ENCODE data around the gene SLC7A1. TPM values are rescaled to one million over a fixed set of nuclear protein-coding genes. Genes with fewer than 3 reads are reported as not detected.

SLC7A1 gene
- total and polyA plus RNA-seq, 2 experiments from 2014 or later: 23.0 to 74.7 TPM

GRCh38 chr13:29570051-29570654 lies 25.3 kb downstream of the SLC7A1 start:
- Histone ChIP-seq H3K79me2 (replicated peaks; ENCODE audit: insufficient read depth) (peaks cover 100% of the 10 kb centered on the region), H3K9me2 (ENCODE audit: insufficient read depth) (no peaks in the 10 kb centered on the region), H3K4me2 (peak overlapping the region; percentile 51), H3K4me1 (ENCODE audit: insufficient read depth) (peaks cover 81% of the 10 kb centered on the region), H3F3A (replicated peaks; ENCODE audit: low read depth) (no peaks in the 10 kb centered on the region), H4K20me1 (replicated peaks; ENCODE audit: insufficient read depth) (peaks cover 96% of the 10 kb centered on the region), H3K27ac (ENCODE audit: low read depth) (no peak overlapping the region), H3K27me3 (ENCODE audit: insufficient read depth) (no peaks in the 10 kb centered on the region), H2AFZ (no peak overlapping the region), H3K36me3 (ENCODE audit: insufficient read depth) (no peaks in the 10 kb centered on the region), H3K4me3 (no peak overlapping the region)
- Mint-ChIP-seq H3K27me3 (ENCODE audit: insufficient read depth, low read depth, poor library complexity) (peaks cover 16% of the 10 kb centered on the region), H3K27ac (peak overlapping the region; percentile 58), H3K36me3 (ENCODE audit: low read depth) (peaks cover 17% of the 10 kb centered on the region), H3K4me1 (peaks cover 84% of the 10 kb centered on the region), H3K4me3 (peak overlapping the region; percentile 3; the same call in 1 of the 3 replicates), H3K9me3 (no peaks in the 10 kb centered on the region)
- no peak for TF ChIP-seq NANOG (IDR thresholded peaks at IDR 0.05; ENCODE audit: borderline replicate concordance)
- TF ChIP-seq ETS1 (IDR thresholded peaks at IDR 0.05): no peak
- no peak for DNase-seq (ENCODE audit: low spot score)
- no peak; the same call in 2 of the 3 replicates for ATAC-seq

- Mint-ChIP-seq H3K27ac (peak overlapping the region; percentile 79), H3K4me3 (peak overlapping the region; percentile 14; the same call in 1 of the 3 replicates), H3K9me3 (no peaks in the 10 kb centered on the region), H3K4me1 (peaks cover 87% of the 10 kb centered on the region), H3K36me3 (ENCODE audit: low read depth) (peaks cover 10% of the 10 kb centered on the region; the same call in 2 of the 3 replicates), H3K27me3 (ENCODE audit: insufficient read depth, low read depth, poor library complexity) (peaks cover 16% of the 10 kb centered on the region)
- Histone ChIP-seq H3K36me3 (ENCODE audit: insufficient read depth) (no peaks in the 10 kb centered on the region), H3K9me2 (ENCODE audit: insufficient read depth) (no peaks in the 10 kb centered on the region), H3K79me2 (replicated peaks; ENCODE audit: insufficient read depth) (peaks cover 100% of the 10 kb centered on the region), H2AFZ (no peak overlapping the region), H3K27ac (ENCODE audit: low read depth) (0 out of 2 replicates have a peak overlapping the region, but pooled peaks have one; percentile 30), H3F3A (replicated peaks; ENCODE audit: low read depth) (no peaks in the 10 kb centered on the region), H3K27me3 (ENCODE audit: insufficient read depth) (no peaks in the 10 kb centered on the region), H3K4me1 (ENCODE audit: insufficient read depth) (peaks cover 88% of the 10 kb centered on the region), H3K4me2 (peak overlapping the region; percentile 51), H3K4me3 (0 out of 2 replicates have a peak overlapping the region, but pooled peaks have one; percentile 20), H4K20me1 (replicated peaks; ENCODE audit: insufficient read depth) (peaks cover 97% of the 10 kb centered on the region)
- DNase-seq (ENCODE audit: low spot score) (no peak), ATAC-seq (peak; percentile 61)
- TF ChIP-seq EZH2phosphoT487 (IDR thresholded peaks at IDR 0.05; ENCODE audit: unreplicated experiment): no peak
- TF ChIP-seq ZNF114 (CRISPR knock-in tag; IDR thresholded peaks at IDR 0.05): no peak
- no peak for TF ChIP-seq CREB1 (CRISPR knock-in tag; IDR thresholded peaks at IDR 0.05; ENCODE audit: low read depth)
- no peak for TF ChIP-seq ETS1 (IDR thresholded peaks at IDR 0.05)
- TF ChIP-seq ZNF331 (CRISPR knock-in tag; IDR thresholded peaks at IDR 0.05; ENCODE audit: low read depth): no peak
- TF ChIP-seq EZH2 (IDR thresholded peaks at IDR 0.05; ENCODE audit: low read depth, unreplicated experiment): no peak
- no peak for TF ChIP-seq STAT1 (IDR thresholded peaks at IDR 0.05; ENCODE audit: unreplicated experiment)
- TF ChIP-seq, protein P1, sequence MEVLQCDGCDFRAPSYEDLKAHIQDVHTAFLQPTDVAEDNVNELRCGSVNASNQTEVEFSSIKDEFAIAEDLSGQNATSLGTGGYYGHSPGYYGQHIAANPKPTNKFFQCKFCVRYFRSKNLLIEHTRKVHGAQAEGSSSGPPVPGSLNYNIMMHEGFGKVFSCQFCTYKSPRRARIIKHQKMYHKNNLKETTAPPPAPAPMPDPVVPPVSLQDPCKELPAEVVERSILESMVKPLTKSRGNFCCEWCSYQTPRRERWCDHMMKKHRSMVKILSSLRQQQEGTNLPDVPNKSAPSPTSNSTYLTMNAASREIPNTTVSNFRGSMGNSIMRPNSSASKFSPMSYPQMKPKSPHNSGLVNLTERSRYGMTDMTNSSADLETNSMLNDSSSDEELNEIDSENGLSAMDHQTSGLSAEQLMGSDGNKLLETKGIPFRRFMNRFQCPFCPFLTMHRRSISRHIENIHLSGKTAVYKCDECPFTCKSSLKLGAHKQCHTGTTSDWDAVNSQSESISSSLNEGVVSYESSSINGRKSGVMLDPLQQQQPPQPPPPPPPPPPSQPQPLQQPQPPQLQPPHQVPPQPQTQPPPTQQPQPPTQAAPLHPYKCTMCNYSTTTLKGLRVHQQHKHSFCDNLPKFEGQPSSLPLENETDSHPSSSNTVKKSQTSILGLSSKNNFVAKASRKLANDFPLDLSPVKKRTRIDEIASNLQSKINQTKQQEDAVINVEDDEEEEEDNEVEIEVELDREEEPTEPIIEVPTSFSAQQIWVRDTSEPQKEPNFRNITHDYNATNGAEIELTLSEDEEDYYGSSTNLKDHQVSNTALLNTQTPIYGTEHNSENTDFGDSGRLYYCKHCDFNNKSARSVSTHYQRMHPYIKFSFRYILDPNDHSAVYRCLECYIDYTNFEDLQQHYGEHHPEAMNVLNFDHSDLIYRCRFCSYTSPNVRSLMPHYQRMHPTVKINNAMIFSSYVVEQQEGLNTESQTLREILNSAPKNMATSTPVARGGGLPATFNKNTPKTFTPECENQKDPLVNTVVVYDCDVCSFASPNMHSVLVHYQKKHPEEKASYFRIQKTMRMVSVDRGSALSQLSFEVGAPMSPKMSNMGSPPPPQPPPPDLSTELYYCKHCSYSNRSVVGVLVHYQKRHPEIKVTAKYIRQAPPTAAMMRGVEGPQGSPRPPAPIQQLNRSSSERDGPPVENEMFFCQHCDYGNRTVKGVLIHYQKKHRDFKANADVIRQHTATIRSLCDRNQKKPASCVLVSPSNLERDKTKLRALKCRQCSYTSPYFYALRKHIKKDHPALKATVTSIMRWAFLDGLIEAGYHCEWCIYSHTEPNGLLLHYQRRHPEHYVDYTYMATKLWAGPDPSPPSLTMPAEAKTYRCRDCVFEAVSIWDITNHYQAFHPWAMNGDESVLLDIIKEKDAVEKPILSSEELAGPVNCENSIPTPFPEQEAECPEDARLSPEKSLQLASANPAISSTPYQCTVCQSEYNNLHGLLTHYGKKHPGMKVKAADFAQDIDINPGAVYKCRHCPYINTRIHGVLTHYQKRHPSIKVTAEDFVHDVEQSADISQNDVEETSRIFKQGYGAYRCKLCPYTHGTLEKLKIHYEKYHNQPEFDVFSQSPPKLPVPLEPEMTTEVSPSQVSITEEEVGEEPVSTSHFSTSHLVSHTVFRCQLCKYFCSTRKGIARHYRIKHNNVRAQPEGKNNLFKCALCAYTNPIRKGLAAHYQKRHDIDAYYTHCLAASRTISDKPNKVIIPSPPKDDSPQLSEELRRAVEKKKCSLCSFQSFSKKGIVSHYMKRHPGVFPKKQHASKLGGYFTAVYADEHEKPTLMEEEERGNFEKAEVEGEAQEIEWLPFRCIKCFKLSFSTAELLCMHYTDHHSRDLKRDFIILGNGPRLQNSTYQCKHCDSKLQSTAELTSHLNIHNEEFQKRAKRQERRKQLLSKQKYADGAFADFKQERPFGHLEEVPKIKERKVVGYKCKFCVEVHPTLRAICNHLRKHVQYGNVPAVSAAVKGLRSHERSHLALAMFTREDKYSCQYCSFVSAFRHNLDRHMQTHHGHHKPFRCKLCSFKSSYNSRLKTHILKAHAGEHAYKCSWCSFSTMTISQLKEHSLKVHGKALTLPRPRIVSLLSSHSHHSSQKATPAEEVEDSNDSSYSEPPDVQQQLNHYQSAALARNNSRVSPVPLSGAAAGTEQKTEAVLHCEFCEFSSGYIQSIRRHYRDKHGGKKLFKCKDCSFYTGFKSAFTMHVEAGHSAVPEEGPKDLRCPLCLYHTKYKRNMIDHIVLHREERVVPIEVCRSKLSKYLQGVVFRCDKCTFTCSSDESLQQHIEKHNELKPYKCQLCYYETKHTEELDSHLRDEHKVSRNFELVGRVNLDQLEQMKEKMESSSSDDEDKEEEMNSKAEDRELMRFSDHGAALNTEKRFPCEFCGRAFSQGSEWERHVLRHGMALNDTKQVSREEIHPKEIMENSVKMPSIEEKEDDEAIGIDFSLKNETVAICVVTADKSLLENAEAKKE (CRISPR knock-in tag; IDR thresholded peaks at IDR 0.05): no peak
Observed at GRCh38 chr13:29569253-29570050, 26.0 kb downstream of the SLC7A1 start.
